SU-DHL-6 (cell line): Measurements from ENCODE around the gene CCDC40.
A peak's percentile ranks its signal among the peaks of the same experiment; 100 is the strongest.

ENCODE experiments used
- H2AFZ ChIP-seq: fragments of 200-600 bp; sonication (generic); 2 replicates; pipeline ENCODE4 v1.6.1; 2014; ENCODE audit warnings: low read depth, mild to moderate bottlenecking, moderate library complexity, mixed read lengths, antibody characterized with exemption, low read length; ENCODE audit not compliant: severe bottlenecking
- H3F3A ChIP-seq: fragments of 200-600 bp; shearing (Covaris generic); 2 replicates; pipeline ENCODE4 v1.6.0; 2016; ENCODE audit warnings: antibody characterized with exemption, mild to moderate bottlenecking; ENCODE audit not compliant: insufficient read depth
- H3K27ac ChIP-seq: fragments of 200-600 bp; sonication (generic); 2 replicates; pipeline ENCODE4 v1.5.1; 2016; ENCODE audit warnings: low read depth, mild to moderate bottlenecking, low read length, moderate library complexity, mixed read lengths
- H3K27me3 ChIP-seq: fragments of 200-600 bp; sonication (generic), shearing (Covaris generic); 2 replicates; pipeline ENCODE4 v1.6.0; 2014; ENCODE audit warnings: mild to moderate bottlenecking, low read length
- H3K36me3 ChIP-seq: fragments of 200-600 bp; sonication (generic); 2 replicates; pipeline ENCODE4 v1.6.1; 2014; ENCODE audit warnings: mild to moderate bottlenecking, low read length, mixed read lengths
- H3K4me2 ChIP-seq: fragments of 300-600, 200-600 bp; shearing (Covaris generic), sonication (generic); 2 replicates; pipeline ENCODE4 v1.6.0; 2014; ENCODE audit warnings: low read length, low read depth, mild to moderate bottlenecking; ENCODE audit not compliant: poor library complexity, severe bottlenecking
- H3K4me3 ChIP-seq: fragments of 200-600 bp; sonication (generic); 2 replicates; pipeline ENCODE4 v1.5.1; 2014; ENCODE audit warnings: antibody characterized with exemption, low read length, mild to moderate bottlenecking, mixed read lengths; ENCODE audit not compliant: insufficient read depth, poor library complexity, severe bottlenecking
- H3K79me2 ChIP-seq: fragments of 200-600 bp; sonication (generic); 2 replicates; pipeline ENCODE4 v1.6.1; 2014; ENCODE audit warnings: mild to moderate bottlenecking, low read length, moderate library complexity; ENCODE audit not compliant: insufficient read depth
- H3K9ac ChIP-seq: fragments of 200-600 bp; sonication (generic); 2 replicates; pipeline ENCODE4 v1.7.0; 2014; ENCODE audit warnings: mild to moderate bottlenecking, low read length
- H3K9me2 ChIP-seq: fragments of 200-600 bp; sonication (generic); replicated peaks from 2 replicates; pipeline ENCODE4 v1.6.1; 2014; ENCODE audit warnings: low read length; ENCODE audit not compliant: insufficient read depth
- H3K9me3 ChIP-seq: fragments of 200-600 bp; sonication (generic); 2 replicates; pipeline ENCODE4 v1.6.1; 2014; ENCODE audit warnings: low read length, mixed read lengths; ENCODE audit not compliant: insufficient read depth
- H4K20me1 ChIP-seq: fragments of 200-600 bp; sonication (generic); 2 replicates; pipeline ENCODE4 v1.6.1; 2014; ENCODE audit warnings: low read depth, mild to moderate bottlenecking, antibody characterized with exemption, low read length, moderate library complexity, mixed read lengths
- CTCF ChIP-seq: fragments of 200-600 bp; sonication (generic); IDR thresholded peaks from one replicate; pipeline ENCODE4 v1.5.1; 2017; ENCODE audit warnings: antibody characterized with exemption, mild to moderate bottlenecking, low read length, moderate library complexity; ENCODE audit not compliant: insufficient read depth, poor library complexity, severe bottlenecking
- EZH2phosphoT487 ChIP-seq: fragments of 200-600 bp; sonication (generic), shearing (Covaris generic); conservative IDR thresholded peaks from 2 replicates; pipeline ENCODE4 v1.6.1; 2018; ENCODE audit warnings: mild to moderate bottlenecking, antibody characterized with exemption, low read length, moderate library complexity, mixed read lengths

Gene CCDC40

GRCh38 chr17:80100035-80100323 is 63.5 kb downstream of the CCDC40 start:
- no peaks in the 10 kb centered on the region for H4K20me1 ChIP-seq
- no peak overlapping the region for H3K4me2 ChIP-seq
- no peak overlapping the region for H3K27ac ChIP-seq
- H3K9ac ChIP-seq, result no peak overlapping the region
- no peak for TF ChIP-seq CTCF
- no peaks in the 10 kb centered on the region for H3K9me3 ChIP-seq
- no peaks in the 10 kb centered on the region for H3K79me2 ChIP-seq
- H3K36me3 ChIP-seq, result no peaks in the 10 kb centered on the region
- no peak overlapping the region for H3K4me3 ChIP-seq
- H3K27me3 ChIP-seq, result no peaks in the 10 kb centered on the region
- no peaks in the 10 kb centered on the region for H3K9me2 ChIP-seq
- no peaks in the 10 kb centered on the region for H3F3A ChIP-seq
- H2AFZ ChIP-seq, result no peak overlapping the region

- TF ChIP-seq EZH2phosphoT487, result no peak
- peak; percentile 58 for TF ChIP-seq CTCF
- no peaks in the 10 kb centered on the region for H3K9me2 ChIP-seq
- H3K4me3 ChIP-seq, result peak within 1 kb of the TSS; percentile 68
- H3K27me3 ChIP-seq, result no peaks in the 10 kb centered on the region
- H3K36me3 ChIP-seq, result no peaks in the 10 kb centered on the region
- H3K9ac ChIP-seq, result peak within 1 kb of the TSS; percentile 71
- H4K20me1 ChIP-seq, result no peaks in the 10 kb centered on the region
- H3F3A ChIP-seq, result no peaks in the 10 kb centered on the region
- H2AFZ ChIP-seq, result peak within 1 kb of the TSS; percentile 91
- H3K4me2 ChIP-seq, result peak within 1 kb of the TSS; percentile 60
- no peak within 1 kb of the TSS for H3K27ac ChIP-seq
- H3K79me2 ChIP-seq, result no peaks in the 10 kb centered on the region
- no peaks in the 10 kb centered on the region for H3K9me3 ChIP-seq
Observed at GRCh38 chr17:80101011-80101945, 64.8 kb downstream of the CCDC40 start, which contains the start of gene GAA. Gene GAA (plus strand): TSS chr17:80101581. CDS start chr17:80104587, 3,006 bp downstream.

- peak overlapping the region; percentile 71 for H3K9ac ChIP-seq
- no peaks in the 10 kb centered on the region for H3K9me2 ChIP-seq
- H3K27ac ChIP-seq, result no peak overlapping the region
- H3K9me3 ChIP-seq, result no peaks in the 10 kb centered on the region
- peak overlapping the region; percentile 87 for H2AFZ ChIP-seq
- no peaks in the 10 kb centered on the region for H3F3A ChIP-seq
- peak overlapping the region; percentile 68 for H3K4me3 ChIP-seq
- no peak for TF ChIP-seq EZH2phosphoT487
- H3K27me3 ChIP-seq, result no peaks in the 10 kb centered on the region
- H3K79me2 ChIP-seq, result no peaks in the 10 kb centered on the region
- H4K20me1 ChIP-seq, result no peaks in the 10 kb centered on the region
- no peaks in the 10 kb centered on the region for H3K36me3 ChIP-seq
- H3K4me2 ChIP-seq, result peak overlapping the region; percentile 59
Observed at GRCh38 chr17:80101946-80102663, 65.7 kb downstream of the CCDC40 start.
